ENCODE measurements around the gene CPA4.
"Not testable (repeated sequence)": the region's sequence is repeated elsewhere in the genome, so short reads cannot be mapped to it uniquely, and the experiment has no call there.

The CPA4 gene

GRCh38 chr7:130292682-130293257 is at the start of gene CPA4:
Gene CPA4 (plus strand): TSS chr7:130293161. CDS start chr7:130293181, 20 bp downstream.
- DNase-seq = no peak
- Mint-ChIP-seq H3K27me3 (no peaks in the 10 kb centered on the region), H3K9me3 (peaks cover 7% of the 10 kb centered on the region), H3K4me3 (no peak within 1 kb of the TSS), H3K27ac (no peak within 1 kb of the TSS), H3K36me3 (no peaks in the 10 kb centered on the region), H3K4me1 (no peaks in the 10 kb centered on the region)
- CTCF ChIA-PET = no interaction called here

GRCh38 chr7:130243486-130243885 is 49.5 kb upstream of the CPA4 start:
- H3K27ac Mint-ChIP-seq, H3K36me3 Mint-ChIP-seq, H3K4me3 Mint-ChIP-seq, H3K4me1 Mint-ChIP-seq, H3K9me3 Mint-ChIP-seq, DNase-seq: not testable (repeated sequence)
- CTCF ChIA-PET = interaction anchor here (0.8 to 3.0 kb wide), 10 partner anchors 30 to 515 kb away, joined by 3 to 12 read pairs (median 3); no protein-coding TSS in a partner anchor
- H3K27me3 Mint-ChIP-seq = peaks cover 23% of the 10 kb centered on the region

- peaks cover 20% of the 10 kb centered on the region for H3K27me3 Mint-ChIP-seq
- H3K36me3 Mint-ChIP-seq, H3K4me1 Mint-ChIP-seq, H3K9me3 Mint-ChIP-seq, DNase-seq, H3K27ac Mint-ChIP-seq, H3K4me3 Mint-ChIP-seq: not testable (repeated sequence)
- CTCF ChIA-PET = interaction anchor here (0.6 to 1.5 kb wide), 2 partner anchors 217 to 512 kb away, joined by 3 to 4 read pairs; no protein-coding TSS in a partner anchor
These were observed 46.5 kb upstream of the CPA4 start for GRCh38 chr7:130246491-130246890.

- not testable (repeated sequence) for H3K9me3 Mint-ChIP-seq
These were observed 44.1 kb upstream of the CPA4 start for GRCh38 chr7:130248842-130249241.

GRCh38 chr7:130249626-130250025 is 43.3 kb upstream of the CPA4 start:
- H3K4me1 Mint-ChIP-seq, H3K27me3 Mint-ChIP-seq, H3K36me3 Mint-ChIP-seq, H3K4me3 Mint-ChIP-seq, H3K27ac Mint-ChIP-seq, CTCF ChIA-PET, H3K9me3 Mint-ChIP-seq, DNase-seq: not testable (repeated sequence)

More at GRCh38 chr7:130248842-130249241, 44.1 kb upstream of the CPA4 start:
- H3K4me3 Mint-ChIP-seq, H3K4me1 Mint-ChIP-seq, H3K27ac Mint-ChIP-seq, CTCF ChIA-PET, DNase-seq, H3K36me3 Mint-ChIP-seq: not testable (repeated sequence)
- H3K27me3 Mint-ChIP-seq = peaks cover 11% of the 10 kb centered on the region

GRCh38 chr7:130254555-130254954 is 38.4 kb upstream of the CPA4 start:
- Mint-ChIP-seq H3K9me3 (peaks cover 19% of the 10 kb centered on the region), H3K4me3 (no peak overlapping the region), H3K36me3 (no peaks in the 10 kb centered on the region), H3K27me3 (peaks cover 3% of the 10 kb centered on the region), H3K27ac (no peak overlapping the region), H3K4me1 (no peaks in the 10 kb centered on the region)
- CTCF ChIA-PET = no interaction called here
- no peak for DNase-seq

- H3K4me1 Mint-ChIP-seq = no peaks in the 10 kb centered on the region
- peaks cover 3% of the 10 kb centered on the region for H3K27me3 Mint-ChIP-seq
- no peaks in the 10 kb centered on the region for H3K36me3 Mint-ChIP-seq
- peaks cover 19% of the 10 kb centered on the region for H3K9me3 Mint-ChIP-seq
- no peak overlapping the region for H3K27ac Mint-ChIP-seq
- H3K4me3 Mint-ChIP-seq = no peak overlapping the region
- DNase-seq = no peak
- CTCF ChIA-PET = no interaction called here
These were observed 36.3 kb upstream of the CPA4 start for GRCh38 chr7:130256704-130257103.

GRCh38 chr7:130258494-130259078 is 34.4 kb upstream of the CPA4 start:
- CTCF ChIA-PET = no interaction called here
- no peaks in the 10 kb centered on the region for H3K36me3 Mint-ChIP-seq
- H3K4me3 Mint-ChIP-seq = no peak overlapping the region
- peaks cover 16% of the 10 kb centered on the region for H3K9me3 Mint-ChIP-seq
- no peak overlapping the region for H3K27ac Mint-ChIP-seq
- no peaks in the 10 kb centered on the region for H3K4me1 Mint-ChIP-seq
- no peak for DNase-seq
- peaks cover 3% of the 10 kb centered on the region for H3K27me3 Mint-ChIP-seq

GRCh38 chr7:130262448-130262847 is 30.5 kb upstream of the CPA4 start:
- peaks cover 7% of the 10 kb centered on the region for H3K9me3 Mint-ChIP-seq
- no peak overlapping the region for H3K4me3 Mint-ChIP-seq
- H3K27me3 Mint-ChIP-seq = peaks cover 10% of the 10 kb centered on the region
- H3K36me3 Mint-ChIP-seq = no peaks in the 10 kb centered on the region
- no peaks in the 10 kb centered on the region for H3K4me1 Mint-ChIP-seq
- CTCF ChIA-PET = no interaction called here
- H3K27ac Mint-ChIP-seq = no peak overlapping the region
- no peak for DNase-seq

GRCh38 chr7:130263130-130263529 is 29.8 kb upstream of the CPA4 start:
- H3K27ac Mint-ChIP-seq = no peak overlapping the region
- DNase-seq = no peak
- H3K4me3 Mint-ChIP-seq = no peak overlapping the region
- H3K4me1 Mint-ChIP-seq = no peaks in the 10 kb centered on the region
- peaks cover 13% of the 10 kb centered on the region for H3K27me3 Mint-ChIP-seq
- no peaks in the 10 kb centered on the region for H3K36me3 Mint-ChIP-seq
- H3K9me3 Mint-ChIP-seq = peaks cover 6% of the 10 kb centered on the region
- CTCF ChIA-PET = no interaction called here

- Mint-ChIP-seq H3K9me3 (no peaks in the 10 kb centered on the region), H3K27ac (no peak within 1 kb of the TSS), H3K4me1 (no peaks in the 10 kb centered on the region), H3K27me3 (peaks cover 13% of the 10 kb centered on the region), H3K36me3 (no peaks in the 10 kb centered on the region), H3K4me3 (no peak within 1 kb of the TSS)
- DNase-seq = no peak
- CTCF ChIA-PET = no interaction called here
These were observed 26.6 kb upstream of the CPA4 start, which contains the start of gene CPA2 for GRCh38 chr7:130266258-130266960. Gene CPA2 (plus strand): TSS chr7:130266863. CDS start chr7:130266882, 19 bp downstream.

GRCh38 chr7:130266961-130267321 is 26.0 kb upstream of the CPA4 start:
- H3K27me3 Mint-ChIP-seq = peaks cover 13% of the 10 kb centered on the region
- CTCF ChIA-PET = no interaction called here

GRCh38 chr7:130268463-130269317 is 24.3 kb upstream of the CPA4 start:
- no peak for DNase-seq
- H3K36me3 Mint-ChIP-seq = no peaks in the 10 kb centered on the region
- no peak overlapping the region for H3K27ac Mint-ChIP-seq
- no peaks in the 10 kb centered on the region for H3K9me3 Mint-ChIP-seq
- no peak overlapping the region for H3K4me3 Mint-ChIP-seq
- H3K27me3 Mint-ChIP-seq = peaks cover 26% of the 10 kb centered on the region
- peaks cover 6% of the 10 kb centered on the region for H3K4me1 Mint-ChIP-seq
- CTCF ChIA-PET = no interaction called here

More at GRCh38 chr7:130266961-130267321, 26.0 kb upstream of the CPA4 start:
- Mint-ChIP-seq H3K9me3 (no peaks in the 10 kb centered on the region), H3K36me3 (no peaks in the 10 kb centered on the region), H3K4me3 (no peak overlapping the region), H3K27ac (no peak overlapping the region), H3K4me1 (no peaks in the 10 kb centered on the region)
- no peak for DNase-seq

- peaks cover 26% of the 10 kb centered on the region for H3K27me3 Mint-ChIP-seq
- H3K27ac Mint-ChIP-seq = no peak overlapping the region
- DNase-seq = no peak
- no peaks in the 10 kb centered on the region for H3K9me3 Mint-ChIP-seq
- peaks cover 9% of the 10 kb centered on the region for H3K4me1 Mint-ChIP-seq
- no peaks in the 10 kb centered on the region for H3K36me3 Mint-ChIP-seq
- CTCF ChIA-PET = no interaction called here
- H3K4me3 Mint-ChIP-seq = no peak overlapping the region
These were observed 23.7 kb upstream of the CPA4 start for GRCh38 chr7:130269318-130269694.

Data from activated naive CD4-positive, alpha-beta T cell treated with anti-CD3 and anti-CD28 coated beads, Interleukin-2, amount 10 ng/mL, durations not matched to agents 7 days and 5 days (primary cell).